HepG2 (cell line): ENCODE results near the gene CLTCL1. TPM values are rescaled to one million over a fixed set of nuclear protein-coding genes. Genes with fewer than 3 reads are reported as not detected.

Experiments used
- HOXD1 ChIP-seq: sonication (generic); formaldehyde crosslinking; IDR thresholded peaks from 2 replicates; pipeline ENCODE4 v1.5.0; 2020; ENCODE audit warnings: missing genetic modification reagents
- IKZF1 ChIP-seq: fragments of 450-650 bp; IDR thresholded peaks from 2 replicates; pipeline ENCODE4 v1.7.1; 2016
- KIAA2018 ChIP-seq: sonication (generic); formaldehyde crosslinking; IDR thresholded peaks from 2 replicates; pipeline ENCODE4 v1.5.0; 2020; ENCODE audit warnings: mild to moderate bottlenecking, missing genetic modification reagents, borderline replicate concordance
- LBX2 ChIP-seq: sonication (generic); formaldehyde crosslinking; IDR thresholded peaks from 2 replicates; pipeline ENCODE4 v1.5.0; 2020; ENCODE audit warnings: missing genetic modification reagents, mild to moderate bottlenecking, borderline replicate concordance
- NR1H2 ChIP-seq: sonication (generic); formaldehyde crosslinking; IDR thresholded peaks from 2 replicates; pipeline ENCODE4 v1.8.1; 2022; ENCODE audit warnings: low read depth, missing genetic modification reagents, borderline replicate concordance
- RARA ChIP-seq: IDR thresholded peaks from 2 replicates; pipeline ENCODE4 v1.6.1; 2016; ENCODE audit warnings: missing genetic modification reagents, missing compliant biosample characterization
- RBM39 ChIP-seq: fragments of 200-400 bp; formaldehyde crosslinking; IDR thresholded peaks from one replicate; pipeline ENCODE4 v1.6.1; 2018; ENCODE audit warnings: antibody characterized with exemption, mild to moderate bottlenecking, low read depth, low read length; ENCODE audit not compliant: poor library complexity, severe bottlenecking
- SNAPC4 ChIP-seq: sonication (generic); formaldehyde crosslinking; IDR thresholded peaks from 2 replicates; pipeline ENCODE4 v1.4.0; 2020; ENCODE audit warnings: mild to moderate bottlenecking, missing genetic modification reagents
- WIZ ChIP-seq: sonication (generic); formaldehyde crosslinking; IDR thresholded peaks from 2 replicates; pipeline ENCODE4 v1.5.1; 2020; ENCODE audit warnings: mild to moderate bottlenecking, missing genetic modification reagents
- ZNF446 ChIP-seq: sonication (generic); formaldehyde crosslinking; IDR thresholded peaks from 2 replicates; pipeline ENCODE4 v1.5.0; 2020; ENCODE audit warnings: mild to moderate bottlenecking, missing genetic modification reagents
- polyA plus RNA-seq, 8 experiments: library from polyadenylated mRNA; depleted of rRNA in 3 of 8; stranded (reverse) in 7 of 8; unstranded in 1 of 8; fragments of >200 nt; fragmentation: Illumina TruSeq in 4 of 8; extraction: Trizol in 4 of 8; gene quantifications; 2 replicates each; pipeline versions ENCODE4 v1.2.1 to v1.2.3, GENCODE V29; 2011 to 2016; ENCODE audit warnings: low read depth in 4 of 8, missing spikeins in 1 of 8, mixed read lengths in 1 of 8; ENCODE audit not compliant: insufficient read depth in 1 of 8
- total RNA-seq, 5 experiments: library from RNA; depleted of rRNA; stranded (reverse); fragments of >200 nt; fragmentation: Illumina TruSeq; extraction: Trizol; gene quantifications; 2 replicates each; pipeline ENCODE4 v1.2.3, GENCODE V29; 2016; ENCODE audit warnings: low read depth in 1 of 5
- TF ChIP-seq, protein P1 (sequence below): sonication (generic); formaldehyde crosslinking; IDR thresholded peaks from 2 replicates; pipeline ENCODE4 v1.9.0; 2021; ENCODE audit warnings: missing genetic modification reagents, borderline replicate concordance

Gene CLTCL1
- total and polyA plus RNA-seq, 2 of the 13 experiments (the other 11 are each of a cell fraction or from before 2014, with no cell fraction given) = 8.1 to 10.9 TPM

- TF ChIP-seq, protein P1, sequence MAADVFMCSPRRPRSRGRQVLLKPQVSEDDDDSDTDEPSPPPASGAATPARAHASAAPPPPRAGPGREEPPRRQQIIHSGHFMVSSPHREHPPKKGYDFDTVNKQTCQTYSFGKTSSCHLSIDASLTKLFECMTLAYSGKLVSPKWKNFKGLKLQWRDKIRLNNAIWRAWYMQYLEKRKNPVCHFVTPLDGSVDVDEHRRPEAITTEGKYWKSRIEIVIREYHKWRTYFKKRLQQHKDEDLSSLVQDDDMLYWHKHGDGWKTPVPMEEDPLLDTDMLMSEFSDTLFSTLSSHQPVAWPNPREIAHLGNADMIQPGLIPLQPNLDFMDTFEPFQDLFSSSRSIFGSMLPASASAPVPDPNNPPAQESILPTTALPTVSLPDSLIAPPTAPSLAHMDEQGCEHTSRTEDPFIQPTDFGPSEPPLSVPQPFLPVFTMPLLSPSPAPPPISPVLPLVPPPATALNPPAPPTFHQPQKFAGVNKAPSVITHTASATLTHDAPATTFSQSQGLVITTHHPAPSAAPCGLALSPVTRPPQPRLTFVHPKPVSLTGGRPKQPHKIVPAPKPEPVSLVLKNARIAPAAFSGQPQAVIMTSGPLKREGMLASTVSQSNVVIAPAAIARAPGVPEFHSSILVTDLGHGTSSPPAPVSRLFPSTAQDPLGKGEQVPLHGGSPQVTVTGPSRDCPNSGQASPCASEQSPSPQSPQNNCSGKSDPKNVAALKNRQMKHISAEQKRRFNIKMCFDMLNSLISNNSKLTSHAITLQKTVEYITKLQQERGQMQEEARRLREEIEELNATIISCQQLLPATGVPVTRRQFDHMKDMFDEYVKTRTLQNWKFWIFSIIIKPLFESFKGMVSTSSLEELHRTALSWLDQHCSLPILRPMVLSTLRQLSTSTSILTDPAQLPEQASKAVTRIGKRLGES (CRISPR knock-in tag) = no peak
- peak; percentile 21; the same call in 1 of the 2 replicates for TF ChIP-seq RARA (CRISPR knock-in tag)
- no peak for TF ChIP-seq ZNF446 (CRISPR knock-in tag)
- TF ChIP-seq HOXD1 = no peak
- no peak for TF ChIP-seq SNAPC4 (CRISPR knock-in tag)
- no peak for TF ChIP-seq IKZF1
- TF ChIP-seq KIAA2018 = no peak
- TF ChIP-seq RBM39 = peak; percentile 11
- no peak for TF ChIP-seq WIZ (CRISPR knock-in tag)
- no peak for TF ChIP-seq NR1H2 (CRISPR knock-in tag)
- TF ChIP-seq LBX2 (CRISPR knock-in tag) = no peak
Measured at GRCh38 chr22:19174106-19175025, 117.2 kb downstream of the CLTCL1 start (continued).
